Stomach (tissue), 4 donors: Measurements from ENCODE around the gene SNRNP25.

ENCODE experiments used
- POLR2A ChIP-seq, 4 donors: fragments of 450-650 bp; IDR thresholded peaks; one replicate each; pipeline ENCODE4 v1.6.1; 2016; ENCODE audit warnings: antibody characterized with exemption in 4 of 4, control low read depth in 2 of 4, mild to moderate bottlenecking in 1 of 4, moderate library complexity in 1 of 4
- POLR2AphosphoS5 ChIP-seq, 3 donors: sonication (generic); formaldehyde crosslinking; IDR thresholded peaks; one replicate each; pipeline ENCODE4 v1.6.1; 2016; ENCODE audit warnings: antibody characterized with exemption in 3 of 3
- TF ChIP-seq, protein P1 (sequence below), 7 experiments: fragments of 450-650 bp in 4 of 7; fragments of 200-600 bp in 3 of 7; sonication (generic) in 3 of 7; IDR thresholded peaks; one replicate each; pipeline ENCODE4 v1.5.1; 2016 to 2019; ENCODE audit warnings: antibody characterized with exemption in 7 of 7, control low read depth in 2 of 7, mild to moderate bottlenecking in 1 of 7

DNA sequence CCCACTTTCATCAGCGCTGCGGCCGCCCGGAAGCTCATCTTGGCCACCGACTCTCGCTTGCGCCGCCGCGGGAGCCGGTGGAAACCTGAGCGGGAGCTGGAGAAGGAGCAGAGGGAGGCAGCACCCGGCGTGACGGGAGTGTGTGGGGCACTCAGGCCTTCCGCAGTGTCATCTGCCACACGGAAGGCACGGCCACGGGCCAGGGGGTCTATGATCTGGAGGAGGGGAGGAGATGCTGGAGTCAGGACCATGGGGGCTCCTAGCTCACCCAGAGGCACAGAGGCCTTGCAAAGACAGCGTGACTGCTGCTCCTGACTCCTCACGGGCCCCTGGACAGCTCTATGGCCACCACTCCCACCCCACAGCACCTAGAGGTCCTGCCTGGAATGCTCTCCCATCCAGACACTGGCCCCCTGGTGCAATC is 9.4 kb downstream of the SNRNP25 start:
- TF ChIP-seq, protein P1, sequence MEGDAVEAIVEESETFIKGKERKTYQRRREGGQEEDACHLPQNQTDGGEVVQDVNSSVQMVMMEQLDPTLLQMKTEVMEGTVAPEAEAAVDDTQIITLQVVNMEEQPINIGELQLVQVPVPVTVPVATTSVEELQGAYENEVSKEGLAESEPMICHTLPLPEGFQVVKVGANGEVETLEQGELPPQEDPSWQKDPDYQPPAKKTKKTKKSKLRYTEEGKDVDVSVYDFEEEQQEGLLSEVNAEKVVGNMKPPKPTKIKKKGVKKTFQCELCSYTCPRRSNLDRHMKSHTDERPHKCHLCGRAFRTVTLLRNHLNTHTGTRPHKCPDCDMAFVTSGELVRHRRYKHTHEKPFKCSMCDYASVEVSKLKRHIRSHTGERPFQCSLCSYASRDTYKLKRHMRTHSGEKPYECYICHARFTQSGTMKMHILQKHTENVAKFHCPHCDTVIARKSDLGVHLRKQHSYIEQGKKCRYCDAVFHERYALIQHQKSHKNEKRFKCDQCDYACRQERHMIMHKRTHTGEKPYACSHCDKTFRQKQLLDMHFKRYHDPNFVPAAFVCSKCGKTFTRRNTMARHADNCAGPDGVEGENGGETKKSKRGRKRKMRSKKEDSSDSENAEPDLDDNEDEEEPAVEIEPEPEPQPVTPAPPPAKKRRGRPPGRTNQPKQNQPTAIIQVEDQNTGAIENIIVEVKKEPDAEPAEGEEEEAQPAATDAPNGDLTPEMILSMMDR (IDR thresholded peaks at IDR 0.05), result no peak
- TF ChIP-seq POLR2A (IDR thresholded peaks at IDR 0.05) (no peak), POLR2AphosphoS5 (IDR thresholded peaks at IDR 0.05) (no peak)
